GM19372 (cell line): ENCODE results near the gene TMEM255B.
"Not testable (repeated sequence)": the region's sequence is repeated elsewhere in the genome, so short reads cannot be mapped to it uniquely, and the experiment has no call there.

Source experiments
- ATAC-seq: cut with Tn5 transposase; IDR thresholded peaks from one replicate; pipeline ENCODE4 v1.9.1; 2021; ENCODE audit warnings: mild to moderate bottlenecking, low read depth, moderate library complexity; ENCODE audit not compliant: unreplicated experiment

Gene TMEM255B

GRCh38 chr13:113734099-113734825, 24.8 kb upstream of the TMEM255B start:
- no peak for ATAC-seq

GRCh38 chr13:113734826-113735125, 24.2 kb upstream of the TMEM255B start:
- ATAC-seq, result no peak

- ATAC-seq, result no peak
These were observed 23.8 kb upstream of the TMEM255B start for GRCh38 chr13:113735194-113735593.

- ATAC-seq, result no peak
These were observed 23.3 kb upstream of the TMEM255B start for GRCh38 chr13:113735750-113736149.

- no peak for ATAC-seq
These were observed 22.7 kb upstream of the TMEM255B start for GRCh38 chr13:113736258-113736731.

GRCh38 chr13:113737803-113738202, 21.2 kb upstream of the TMEM255B start:
- ATAC-seq, result no peak

- ATAC-seq, result no peak
These were observed 19.3 kb upstream of the TMEM255B start for GRCh38 chr13:113739527-113740285.

GRCh38 chr13:113740286-113740556, 18.8 kb upstream of the TMEM255B start:
- ATAC-seq, result no peak

GRCh38 chr13:113740661-113741060, 18.4 kb upstream of the TMEM255B start:
- ATAC-seq, result no peak

- no peak for ATAC-seq
These were observed 17.8 kb upstream of the TMEM255B start for GRCh38 chr13:113741191-113741668.

- no peak for ATAC-seq
These were observed 17.0 kb upstream of the TMEM255B start for GRCh38 chr13:113742000-113742441.

GRCh38 chr13:113742445-113743120, 16.4 kb upstream of the TMEM255B start:
- ATAC-seq, result no peak

- ATAC-seq, result no peak
These were observed 15.4 kb upstream of the TMEM255B start for GRCh38 chr13:113743366-113744195.

GRCh38 chr13:113744197-113745000, 14.6 kb upstream of the TMEM255B start:
- no peak for ATAC-seq

GRCh38 chr13:113745059-113745458, 14.0 kb upstream of the TMEM255B start:
- no peak for ATAC-seq

GRCh38 chr13:113745500-113746142, 13.4 kb upstream of the TMEM255B start:
- ATAC-seq, result not testable (repeated sequence)

GRCh38 chr13:113746143-113746525, 12.9 kb upstream of the TMEM255B start:
- no peak for ATAC-seq

GRCh38 chr13:113746671-113747070, 12.4 kb upstream of the TMEM255B start:
- ATAC-seq, result no peak

GRCh38 chr13:113747291-113747833, 11.7 kb upstream of the TMEM255B start:
- no peak for ATAC-seq
